Right ventricle myocardium inferior (tissue), 1 donor: ENCODE measurements around the gene KHNYN. TPM values are rescaled to one million over a fixed set of nuclear protein-coding genes. Genes with fewer than 3 reads are reported as not detected.

ENCODE experiments used
- ATAC-seq: fragments of 200-7000 bp; cut with Tn5 transposase; one replicate; pipeline ENCODE4 v1.9.1; 2020; ENCODE audit warnings: mild to moderate bottlenecking, moderate library complexity
- DNase-seq: peaks from one replicate; pipeline ENCODE4 v3.0.0; 2021; ENCODE audit errors: missing footprints
- intact Hi-C: fragments of 100-400 bp; cut with DNase I; formaldehyde crosslinking; loops from one replicate; pipeline ENCODE4 v1.11.0; 2022
- total RNA-seq: library from RNA; stranded (reverse); fragmentation: NEBNext Ultra II Directional; extraction: Animal tissue kit (Norgen Biotek cat#: 25700); gene quantifications from one replicate; pipeline ENCODE4 v1.2.1, GENCODE V29; 2021
- donor health status: DM: no; HTN: yes; CAD: no; lungs with severe emphysema.

Gene KHNYN
- total RNA-seq, 1 donor from 2014 or later, result 23.3 TPM

- DNase-seq (peak; percentile 76), ATAC-seq (peak; percentile 77)
- intact Hi-C loops, result loop anchor here (1.0 kb wide), 1 partner anchor 32 kb away; no protein-coding TSS in a partner anchor
Measured at GRCh38 chr14:24398653-24399446, 30.9 kb upstream of the KHNYN start, which contains the start of gene NYNRIN. TSS of gene NYNRIN (plus strand) at chr14:24399003. CDS start at chr14:24399247, 244 bp downstream.

GRCh38 chr14:24399447-24399822, 30.3 kb upstream of the KHNYN start:
- ATAC-seq (no peak), DNase-seq (no peak)
- intact Hi-C loops, result no loop called here

- ATAC-seq (no peak), DNase-seq (no peak)
- intact Hi-C loops, result no loop called here
Measured at GRCh38 chr14:24399999-24400718, 29.6 kb upstream of the KHNYN start.

GRCh38 chr14:24401810-24402702, 27.7 kb upstream of the KHNYN start:
- intact Hi-C loops, result loop anchor here (2.0 kb wide), 1 partner anchor 29 kb away; no protein-coding TSS in a partner anchor
- ATAC-seq (no peak), DNase-seq (no peak)

- intact Hi-C loops, result loop anchor here (2.0 kb wide), 1 partner anchor 27 kb away; no protein-coding TSS in a partner anchor
- DNase-seq (no peak), ATAC-seq (peak; percentile 33)
Measured at GRCh38 chr14:24403294-24403998, 26.3 kb upstream of the KHNYN start.

DNA sequence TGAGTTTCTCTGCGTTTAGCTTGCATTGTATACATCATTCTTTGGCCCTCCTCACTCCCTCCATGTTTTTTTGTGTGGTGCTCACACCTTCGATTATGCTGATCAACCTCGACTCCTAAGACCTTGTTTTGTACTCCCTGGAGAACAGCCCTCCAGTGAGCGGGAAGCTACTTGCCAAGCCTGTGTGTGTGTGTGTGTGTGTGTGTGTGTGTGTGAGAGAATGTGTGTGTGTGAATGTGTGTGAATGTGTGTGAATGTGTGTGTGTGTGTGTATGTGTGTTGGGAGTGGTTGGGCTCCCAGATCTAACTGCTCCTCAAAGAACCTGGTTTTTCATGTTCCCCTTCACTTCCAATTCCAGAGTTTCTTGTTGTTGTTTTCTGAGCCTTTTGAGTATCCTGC, 24.9 kb upstream of the KHNYN start:
- no peak for ATAC-seq
- intact Hi-C loops, result no loop called here
- no peak for DNase-seq

DNA sequence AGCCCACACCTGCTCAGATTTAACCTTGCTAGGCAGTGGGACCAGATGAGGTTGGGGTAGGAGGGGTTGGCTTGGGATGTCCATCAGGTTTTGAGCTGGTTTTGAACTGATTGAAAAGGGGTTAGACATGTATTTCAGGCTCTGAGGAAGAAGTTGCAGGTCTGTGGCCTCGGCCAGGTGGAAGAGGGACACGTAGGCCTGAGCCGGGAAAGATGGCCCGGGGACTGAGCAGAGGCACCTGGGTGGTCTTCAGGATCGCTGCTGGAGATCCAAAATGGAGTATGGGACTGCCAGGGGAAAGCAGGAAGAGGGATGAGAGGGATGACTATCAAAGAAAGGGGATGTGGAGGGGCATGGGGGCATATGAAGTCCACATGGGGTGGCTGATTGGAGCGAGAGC, 23.3 kb upstream of the KHNYN start:
- no peak for DNase-seq
- intact Hi-C loops, result no loop called here

GRCh38 chr14:24407608-24408325, 22.0 kb upstream of the KHNYN start:
- DNase-seq (no peak), ATAC-seq (no peak)
- intact Hi-C loops, result no loop called here

More for the DNA sequence above, 23.3 kb upstream of the KHNYN start:
- ATAC-seq, result no peak

- no peak for ATAC-seq
- DNase-seq, result no peak
- intact Hi-C loops, result no loop called here
Measured at GRCh38 chr14:24408764-24409163, 21.0 kb upstream of the KHNYN start.

GRCh38 chr14:24409192-24409591, 20.6 kb upstream of the KHNYN start:
- ATAC-seq (no peak), DNase-seq (no peak)
- intact Hi-C loops, result no loop called here

DNA sequence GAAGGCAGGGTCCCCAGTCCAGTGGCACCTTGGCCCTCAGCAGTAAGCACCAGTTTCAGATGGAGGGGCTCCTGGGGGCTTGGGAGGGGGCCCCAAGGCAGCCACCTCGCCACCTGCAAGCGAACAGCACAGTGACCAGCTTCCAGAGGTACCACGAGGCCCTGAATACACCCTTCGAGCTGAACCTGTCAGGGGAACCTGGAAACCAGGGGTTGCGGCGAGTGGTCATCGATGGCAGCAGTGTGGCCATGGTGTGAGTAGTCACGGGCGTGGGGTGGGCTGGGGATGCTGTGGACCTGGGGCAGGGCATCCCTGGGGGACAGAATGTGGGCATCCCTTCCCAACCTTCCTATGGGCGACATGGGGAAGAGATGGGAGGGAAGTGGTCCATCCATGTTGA, 19.8 kb upstream of the KHNYN start:
- no peak for DNase-seq
- intact Hi-C loops, result no loop called here

DNA sequence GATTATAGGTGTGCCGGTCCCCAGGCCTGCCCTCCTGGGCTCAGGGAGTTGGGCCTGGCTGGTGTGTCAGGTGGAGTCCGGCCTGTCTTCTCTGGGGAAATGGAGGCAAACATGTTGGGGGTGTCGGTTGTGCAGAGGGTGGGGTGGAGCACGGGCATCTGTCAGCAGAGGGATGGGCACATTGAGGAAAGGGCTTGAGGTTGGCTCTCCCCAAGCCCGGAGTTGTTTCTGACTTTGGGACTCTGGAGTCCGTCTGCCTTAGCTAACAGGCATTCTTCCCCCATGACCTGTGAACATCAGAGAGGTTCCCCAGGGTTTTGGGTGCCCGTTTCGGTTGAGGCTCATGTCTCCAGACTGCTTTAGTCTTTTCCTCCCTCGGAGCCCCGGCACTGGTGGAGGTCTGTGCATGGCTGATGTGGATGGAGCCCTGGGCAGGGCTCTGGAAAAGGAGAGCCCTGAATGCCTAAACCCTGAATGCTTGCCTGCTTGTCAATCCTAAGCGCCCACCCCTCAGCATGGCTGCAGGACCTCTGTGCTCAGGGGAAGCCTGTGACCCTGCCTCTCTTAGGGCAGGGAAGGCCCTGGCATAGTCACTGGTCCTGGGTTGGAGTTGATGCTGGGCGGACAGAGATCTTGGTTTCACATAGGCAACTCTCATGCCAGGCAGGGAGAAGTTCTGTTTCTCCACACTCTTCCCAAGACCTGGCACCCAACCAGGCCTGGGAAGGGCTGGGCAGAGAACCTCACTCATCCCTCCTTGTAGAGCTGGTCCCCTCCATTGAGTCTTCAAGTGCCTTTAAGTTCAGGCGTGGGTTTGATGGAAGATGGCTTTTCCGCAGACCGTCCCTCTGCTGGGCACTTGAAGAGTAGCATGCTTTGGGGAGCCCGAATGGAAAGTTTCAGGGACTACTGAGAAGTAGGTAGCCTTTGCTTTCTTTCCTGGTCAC, 18.0 kb upstream of the KHNYN start:
- intact Hi-C loops, result no loop called here
- ATAC-seq (no peak), DNase-seq (no peak)

More for the DNA sequence above, 19.8 kb upstream of the KHNYN start:
- ATAC-seq, result no peak

- intact Hi-C loops, result no loop called here
- no peak for ATAC-seq
- no peak for DNase-seq
Measured at GRCh38 chr14:24414077-24414476, 15.7 kb upstream of the KHNYN start.

- DNase-seq, result no peak
- ATAC-seq, result no peak
- intact Hi-C loops, result no loop called here
Measured at GRCh38 chr14:24414732-24415420, 14.9 kb upstream of the KHNYN start.

DNA sequence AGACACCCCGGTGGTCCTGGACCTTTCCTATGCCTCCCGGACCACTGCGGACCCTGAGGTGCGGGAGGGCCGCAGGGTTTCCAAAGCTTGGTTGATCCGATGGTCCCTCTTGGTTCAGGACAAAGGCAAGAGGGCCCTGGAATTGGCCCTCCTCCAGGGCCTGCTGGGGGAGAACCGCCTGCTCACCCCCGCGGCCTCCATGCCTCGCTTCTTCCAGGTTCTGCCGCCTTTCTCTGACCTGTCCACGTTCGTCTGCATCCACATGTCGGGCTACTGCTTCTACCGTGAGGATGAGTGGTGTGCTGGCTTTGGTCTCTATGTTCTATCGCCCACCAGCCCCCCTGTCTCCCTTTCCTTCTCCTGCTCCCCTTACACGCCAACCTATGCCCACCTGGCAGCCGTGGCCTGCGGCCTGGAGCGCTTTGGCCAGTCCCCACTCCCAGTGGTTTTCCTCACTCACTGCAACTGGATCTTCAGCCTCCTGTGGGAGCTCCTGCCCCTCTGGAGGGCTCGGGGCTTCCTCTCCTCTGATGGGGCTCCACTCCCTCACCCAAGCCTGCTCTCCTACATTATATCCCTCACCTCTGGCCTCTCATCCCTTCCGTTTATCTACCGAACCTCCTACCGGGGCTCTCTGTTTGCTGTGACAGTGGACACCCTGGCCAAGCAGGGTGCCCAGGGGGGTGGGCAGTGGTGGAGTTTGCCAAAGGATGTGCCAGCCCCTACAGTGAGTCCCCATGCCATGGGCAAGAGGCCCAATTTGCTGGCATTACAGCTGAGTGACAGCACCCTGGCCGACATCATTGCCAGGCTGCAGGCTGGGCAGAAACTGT, 14.1 kb upstream of the KHNYN start:
- intact Hi-C loops, result no loop called here
- ATAC-seq, result no peak
- no peak for DNase-seq
